Right lobe of liver (tissue), 6 donors: ENCODE measurements around the gene SLC6A9. TPM values are rescaled to one million over a fixed set of nuclear protein-coding genes. Genes with fewer than 3 reads are reported as not detected.

Experiments used
- ATAC-seq, 4 donors: fragments of 200-7000 bp; cut with Tn5 transposase; one replicate each; pipeline ENCODE4 v1.9.1; 2020; ENCODE audit warnings: mild to moderate bottlenecking in 4 of 4, moderate library complexity in 4 of 4
- DNase-seq, 3 donors: peaks; one replicate each; pipeline ENCODE4 v3.0.0-alpha.2; 2020
- H3K27ac ChIP-seq, 3 donors: fragments of 200-600 bp; one replicate each; pipeline ENCODE4 v1.8.0; 2022
- H3K27me3 ChIP-seq, 2 donors: fragments of 200-600 bp; one replicate each; pipeline ENCODE4 v1.8.0; 2022
- H3K36me3 ChIP-seq, 4 donors: fragments of 200-600 bp; sonication (generic) in 1 of 4; one replicate each; pipeline versions ENCODE4 v1.5.1 to v1.8.0; 2017 to 2022; ENCODE audit warnings: control low read depth in 1 of 4
- H3K4me1 ChIP-seq, 4 donors: fragments of 200-600 bp; sonication (generic) in 1 of 4; one replicate each; pipeline versions ENCODE4 v1.5.1 to v1.8.0; 2017 to 2022; ENCODE audit warnings: control low read depth in 1 of 4
- H3K4me3 ChIP-seq, 3 donors: fragments of 200-600 bp; one replicate each; pipeline ENCODE4 v1.8.0; 2022
- H3K9me3 ChIP-seq, 4 donors: fragments of 200-600 bp; sonication (generic) in 1 of 4; one replicate each; pipeline versions ENCODE4 v1.5.1 to v1.8.0; 2017 to 2022; ENCODE audit warnings: control low read depth in 1 of 4
- POLR2A ChIP-seq: fragments of 450-650 bp; IDR thresholded peaks from one replicate; pipeline ENCODE4 v1.6.1; 2017; ENCODE audit warnings: antibody characterized with exemption, mild to moderate bottlenecking
- whole genome bisulfite sequencing: methylation state at CpG from one replicate; pipeline ENCODE4 v1.1.6; 2018; ENCODE audit warnings: low coverage, low lambda C conversion rate; ENCODE audit not compliant: insufficient coverage; ENCODE audit errors: missing lambda C conversion rate; 5-methylcytosine and 5-hydroxymethylcytosine counted together
- intact Hi-C, 2 donors: fragments of 100-400 bp; cut with DNase I; formaldehyde crosslinking; loops; one replicate each; pipeline versions ENCODE4 v1.11.2 to v1.14.1; 2022
- total RNA-seq, 6 experiments: library from RNA; depleted of rRNA in 2 of 6; stranded (reverse); fragments of >200 nt in 2 of 6; fragmentation: NEBNext Ultra II Directional in 3 of 6; extraction: Animal tissue kit (Norgen Biotek cat#: 25700) in 3 of 6; gene quantifications; one replicate each; pipeline versions ENCODE4 v1.1.0 to v1.2.4, GENCODE V29; 2016 to 2023
- TF ChIP-seq, protein P1 (sequence below), 4 donors: fragments of 200-600 bp in 3 of 4; fragments of 450-650 bp in 1 of 4; IDR thresholded peaks; one replicate each; pipeline versions ENCODE4 v1.5.1 to v1.8.0; 2016 to 2022; ENCODE audit warnings: antibody characterized with exemption in 4 of 4, mild to moderate bottlenecking in 2 of 4
- donor health status: DM: no; HTN: yes; CAD: no.
- donor health status: DM: no; HTN: no; CAD: no.
- donor health status: DM: no; HTN: no; CAD: no.
- donor health status: DM: no; HTN: yes; CAD: no.
- donor health status: DM: no; HTN: yes; CAD: no.

SLC6A9 gene
- total RNA-seq, 6 experiments from 2014 or later, result 0.78 to 2.2 (median 1.9) TPM

DNA sequence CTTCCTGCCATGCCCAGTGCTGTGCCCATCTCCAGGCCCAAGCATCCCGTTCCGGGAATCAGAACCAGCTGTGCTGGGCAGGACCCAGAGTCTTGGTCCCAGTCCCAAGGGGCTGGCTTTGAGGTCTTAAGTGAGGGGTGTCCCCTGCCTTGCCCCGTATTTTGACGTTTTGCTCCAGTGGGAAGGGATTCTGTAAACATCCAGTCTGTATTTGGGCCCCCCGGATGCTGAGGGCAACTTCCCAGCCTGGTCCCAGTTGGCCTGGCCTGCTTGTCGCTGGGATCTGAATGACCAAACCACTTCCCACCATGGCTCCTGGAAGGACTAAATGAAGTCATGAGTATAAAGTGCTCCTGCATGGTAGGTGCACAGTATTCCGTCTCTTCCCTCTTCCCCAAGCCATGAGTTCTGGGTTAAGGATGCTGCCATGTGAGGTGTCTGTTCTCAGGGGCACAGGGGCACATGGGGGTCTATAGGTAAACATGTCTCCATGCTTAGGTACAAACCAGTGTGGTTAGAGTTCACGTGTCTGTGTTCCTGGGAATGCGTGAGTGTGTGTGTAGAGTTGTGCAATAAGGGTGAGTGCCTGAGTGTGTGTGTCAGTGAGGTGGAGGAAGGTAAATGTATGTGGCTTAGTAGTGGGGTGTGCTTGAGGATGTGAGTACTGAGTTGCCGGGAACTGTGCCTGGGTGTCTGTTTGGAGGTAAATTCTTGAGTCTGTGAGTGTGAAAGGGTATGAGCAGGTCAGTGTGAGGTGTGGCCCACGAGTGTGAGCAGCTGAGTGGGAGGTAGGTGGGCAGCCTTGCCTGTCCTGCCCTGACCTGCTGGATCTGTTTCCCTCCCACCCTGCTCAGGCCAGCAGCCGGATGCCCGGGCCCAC, 50.8 kb downstream of the SLC6A9 start:
- Histone ChIP-seq H3K4me3 (peak overlapping the region; percentile 70 to 71 (median 70)), H3K9me3 (no peaks in the 10 kb centered on the region), H3K27me3 (no peaks in the 10 kb centered on the region), H3K4me1 (peaks cover 0 to 38% (median 13%) of the 10 kb centered on the region in 4 donors), H3K27ac (no peak overlapping the region), H3K36me3 (peaks cover 0 to 14% (median 5%) of the 10 kb centered on the region in 4 donors)
- ATAC-seq (peak in 1 of 4 donors; percentile 7), DNase-seq (peak in 1 of 3 donors; percentile 49)
- WGBS, result 41% methylated on average over 3 of the region's 13 CpGs
- intact Hi-C loops, result no loop called here
- TF ChIP-seq, protein P1, sequence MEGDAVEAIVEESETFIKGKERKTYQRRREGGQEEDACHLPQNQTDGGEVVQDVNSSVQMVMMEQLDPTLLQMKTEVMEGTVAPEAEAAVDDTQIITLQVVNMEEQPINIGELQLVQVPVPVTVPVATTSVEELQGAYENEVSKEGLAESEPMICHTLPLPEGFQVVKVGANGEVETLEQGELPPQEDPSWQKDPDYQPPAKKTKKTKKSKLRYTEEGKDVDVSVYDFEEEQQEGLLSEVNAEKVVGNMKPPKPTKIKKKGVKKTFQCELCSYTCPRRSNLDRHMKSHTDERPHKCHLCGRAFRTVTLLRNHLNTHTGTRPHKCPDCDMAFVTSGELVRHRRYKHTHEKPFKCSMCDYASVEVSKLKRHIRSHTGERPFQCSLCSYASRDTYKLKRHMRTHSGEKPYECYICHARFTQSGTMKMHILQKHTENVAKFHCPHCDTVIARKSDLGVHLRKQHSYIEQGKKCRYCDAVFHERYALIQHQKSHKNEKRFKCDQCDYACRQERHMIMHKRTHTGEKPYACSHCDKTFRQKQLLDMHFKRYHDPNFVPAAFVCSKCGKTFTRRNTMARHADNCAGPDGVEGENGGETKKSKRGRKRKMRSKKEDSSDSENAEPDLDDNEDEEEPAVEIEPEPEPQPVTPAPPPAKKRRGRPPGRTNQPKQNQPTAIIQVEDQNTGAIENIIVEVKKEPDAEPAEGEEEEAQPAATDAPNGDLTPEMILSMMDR (IDR thresholded peaks at IDR 0.05), result no peak
- no peak for TF ChIP-seq POLR2A

DNA sequence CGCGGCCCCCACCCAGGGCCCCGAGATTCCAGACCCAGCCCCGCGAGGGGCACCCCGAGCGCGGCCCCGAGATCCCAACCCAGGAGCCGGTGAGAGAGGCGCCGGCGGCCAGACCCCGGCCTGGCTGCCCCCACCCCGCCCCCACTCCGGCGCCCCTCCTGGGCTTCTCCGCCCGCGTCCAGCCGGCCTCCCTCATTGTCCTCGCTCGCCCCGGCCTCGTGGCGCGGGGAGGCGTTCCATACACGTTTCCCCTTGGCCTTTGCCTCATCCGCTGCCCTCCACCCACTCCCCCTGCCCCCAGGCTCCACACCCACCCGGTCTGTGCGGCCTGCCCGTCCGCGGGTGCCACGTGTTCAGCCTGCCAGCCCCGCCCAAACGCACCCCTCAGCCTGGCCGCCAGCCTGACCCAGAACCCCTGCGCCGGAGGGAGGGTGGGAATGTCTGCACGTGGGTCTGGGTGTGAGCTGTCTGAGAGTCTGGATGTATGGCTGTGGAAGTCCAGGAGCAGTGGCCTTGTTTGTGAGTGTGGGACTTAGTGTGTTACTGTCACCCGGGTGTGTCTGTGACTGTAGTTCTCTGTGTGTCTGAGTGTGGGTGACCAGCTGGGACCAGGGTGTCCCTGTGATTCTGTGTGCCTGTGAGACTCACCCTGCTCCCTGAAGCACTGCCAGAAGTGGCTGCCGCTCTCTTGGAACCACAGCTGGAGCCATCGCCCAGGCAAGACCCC, 51.6 kb downstream of the SLC6A9 start:
- peak in 2 of 3 donors; percentile 61 to 67 for DNase-seq
- WGBS, result no CpG with 5 or more reads among the region's 45 CpGs
- peak overlapping the region; percentile 70 to 71 (median 70) for H3K4me3 ChIP-seq

DNA sequence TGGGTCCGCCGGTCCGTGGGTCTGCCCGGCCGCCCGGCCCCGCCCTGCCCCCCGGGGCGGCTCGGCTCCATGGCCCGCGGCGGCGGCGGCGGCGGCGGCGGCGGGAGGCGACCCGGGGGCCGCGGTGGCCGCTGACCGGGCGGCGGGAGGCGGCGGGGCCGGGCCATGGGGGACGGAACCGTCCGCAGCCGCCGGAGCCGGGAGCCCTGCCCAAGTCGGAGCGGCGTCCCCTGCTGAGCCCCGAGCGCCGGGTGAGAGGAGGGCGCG, 52.1 kb downstream of the SLC6A9 start:
- H3K36me3 ChIP-seq, result peaks cover 0 to 14% (median 5%) of the 10 kb centered on the region in 4 donors
- H3K27ac ChIP-seq, result no peak overlapping the region
- no peaks in the 10 kb centered on the region for H3K9me3 ChIP-seq
- no peak for ATAC-seq
- H3K4me3 ChIP-seq, result peak overlapping the region; percentile 70 to 71 (median 70)
- no peaks in the 10 kb centered on the region for H3K27me3 ChIP-seq
- no peak for DNase-seq
- intact Hi-C loops, result no loop called here
- no CpG with 5 or more reads among the region's 45 CpGs for WGBS
- H3K4me1 ChIP-seq, result peaks cover 0 to 39% (median 13%) of the 10 kb centered on the region in 4 donors
- TF ChIP-seq, protein P1 (IDR thresholded peaks at IDR 0.05), result no peak
- no peak for TF ChIP-seq POLR2A

More for the DNA sequence above, 51.6 kb downstream of the SLC6A9 start:
- Histone ChIP-seq H3K9me3 (no peaks in the 10 kb centered on the region), H3K4me1 (peaks cover 0 to 39% (median 13%) of the 10 kb centered on the region in 4 donors), H3K27me3 (no peaks in the 10 kb centered on the region), H3K36me3 (peaks cover 0 to 14% (median 5%) of the 10 kb centered on the region in 4 donors), H3K27ac (peak overlapping the region in 1 of 3 donors; percentile 6)
- intact Hi-C loops, result no loop called here
- ATAC-seq, result peak in 3 of 4 donors; percentile 14 to 34 (median 28)
- TF ChIP-seq, protein P1 (IDR thresholded peaks at IDR 0.05), result no peak
- no peak for TF ChIP-seq POLR2A

DNA sequence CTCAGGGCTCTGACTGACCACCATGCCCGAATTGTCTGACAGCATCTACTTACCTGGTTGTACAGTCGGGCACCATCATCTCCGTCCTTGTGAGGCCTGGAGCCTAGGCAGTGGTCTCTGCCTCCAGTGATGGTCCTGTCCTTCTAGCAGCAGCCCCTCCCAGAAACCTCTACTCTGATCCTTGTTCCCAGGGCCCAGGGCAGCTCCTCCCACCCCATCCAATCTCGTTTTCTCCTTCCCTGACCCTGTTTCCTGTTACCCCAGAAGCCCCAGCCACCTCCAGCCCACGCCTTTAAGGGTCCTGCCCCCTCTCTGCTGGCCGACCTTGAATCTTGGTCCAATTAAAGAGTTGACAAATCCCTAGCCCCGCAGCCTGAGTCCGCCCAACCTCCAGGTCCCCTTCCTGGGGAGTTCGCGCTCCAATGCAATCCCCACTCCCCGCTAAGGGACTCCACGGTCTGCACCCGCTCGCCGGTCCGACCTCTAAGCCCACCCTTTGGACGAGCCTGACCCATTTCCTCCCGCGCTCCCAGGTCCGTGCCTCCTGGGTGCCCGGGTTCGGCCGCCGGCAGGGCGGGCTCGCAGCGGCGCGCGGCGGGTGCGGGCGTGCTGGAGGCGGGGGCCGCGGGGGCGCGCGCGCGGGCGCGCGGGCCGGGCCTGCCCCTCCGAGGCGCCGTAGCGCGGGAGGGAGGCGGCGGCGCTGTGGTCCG, 52.6 kb downstream of the SLC6A9 start, which contains the start of gene B4GALT2:
TSS of gene B4GALT2 (plus strand) at position 660 of the 710 bp plus-strand sequence. CDS start 1,951 bp downstream, outside the sequence.
- DNase-seq (peak; percentile 61 to 64 (median 62)), ATAC-seq (peak; percentile 2 to 9 (median 6))
- Histone ChIP-seq H3K27ac (peak within 1 kb of the TSS in 2 of 3 donors; percentile 36 to 56), H3K9me3 (no peaks in the 10 kb centered on the region), H3K4me3 (peak within 1 kb of the TSS; percentile 70 to 71 (median 70)), H3K27me3 (no peaks in the 10 kb centered on the region), H3K4me1 (peaks cover 0 to 39% (median 13%) of the 10 kb centered on the region in 4 donors), H3K36me3 (peaks cover 0 to 14% (median 5%) of the 10 kb centered on the region in 4 donors)
- TF ChIP-seq POLR2A, result no peak
- TF ChIP-seq, protein P1 (IDR thresholded peaks at IDR 0.05), result no peak
- WGBS, result 5% methylated on average over 13 of the region's 54 CpGs
- intact Hi-C loops, result no loop called here
